ENCODE results near the gene TMEM31. TPM values are rescaled to one million over a fixed set of nuclear protein-coding genes. Genes with fewer than 3 reads are reported as not detected.

TMEM31 gene
- total and polyA plus RNA-seq, 9 of the 15 experiments (the other 6 are each of a cell fraction or from before 2014, with no cell fraction given), result 0.18 TPM; not detected in 8

DNA sequence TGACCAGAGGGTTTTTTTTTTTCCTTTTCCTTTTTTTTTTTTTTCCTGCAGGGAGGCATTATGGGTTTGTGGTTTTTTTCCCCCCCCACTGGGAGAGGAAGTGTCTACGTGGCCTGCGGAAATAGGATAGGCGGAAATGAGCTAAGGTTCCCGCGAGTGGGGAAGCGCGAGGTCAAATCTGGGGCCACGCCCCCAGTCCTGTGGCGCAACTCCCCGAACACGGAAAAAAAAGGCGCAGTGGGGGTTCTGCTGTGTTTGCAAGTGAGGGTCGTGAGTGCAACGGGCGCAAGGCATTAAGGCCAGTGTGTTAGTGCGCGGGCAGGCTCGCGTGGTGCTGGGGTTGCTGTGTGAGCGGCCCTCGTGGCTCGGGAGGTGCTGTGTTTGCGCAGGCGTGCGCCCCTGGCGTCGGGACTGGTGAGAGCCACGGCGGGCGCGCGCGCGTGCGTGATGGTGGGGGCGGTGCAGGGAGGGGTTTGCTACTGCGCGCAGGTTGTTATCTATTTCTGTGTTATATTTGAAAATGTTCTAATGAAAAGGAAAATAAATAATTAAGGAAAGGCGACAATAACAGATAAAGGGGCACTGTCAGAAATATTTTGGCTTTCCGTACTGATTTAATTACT lies 23.5 kb upstream of the TMEM31 start (continued):
- TF ChIP-seq, protein P1, sequence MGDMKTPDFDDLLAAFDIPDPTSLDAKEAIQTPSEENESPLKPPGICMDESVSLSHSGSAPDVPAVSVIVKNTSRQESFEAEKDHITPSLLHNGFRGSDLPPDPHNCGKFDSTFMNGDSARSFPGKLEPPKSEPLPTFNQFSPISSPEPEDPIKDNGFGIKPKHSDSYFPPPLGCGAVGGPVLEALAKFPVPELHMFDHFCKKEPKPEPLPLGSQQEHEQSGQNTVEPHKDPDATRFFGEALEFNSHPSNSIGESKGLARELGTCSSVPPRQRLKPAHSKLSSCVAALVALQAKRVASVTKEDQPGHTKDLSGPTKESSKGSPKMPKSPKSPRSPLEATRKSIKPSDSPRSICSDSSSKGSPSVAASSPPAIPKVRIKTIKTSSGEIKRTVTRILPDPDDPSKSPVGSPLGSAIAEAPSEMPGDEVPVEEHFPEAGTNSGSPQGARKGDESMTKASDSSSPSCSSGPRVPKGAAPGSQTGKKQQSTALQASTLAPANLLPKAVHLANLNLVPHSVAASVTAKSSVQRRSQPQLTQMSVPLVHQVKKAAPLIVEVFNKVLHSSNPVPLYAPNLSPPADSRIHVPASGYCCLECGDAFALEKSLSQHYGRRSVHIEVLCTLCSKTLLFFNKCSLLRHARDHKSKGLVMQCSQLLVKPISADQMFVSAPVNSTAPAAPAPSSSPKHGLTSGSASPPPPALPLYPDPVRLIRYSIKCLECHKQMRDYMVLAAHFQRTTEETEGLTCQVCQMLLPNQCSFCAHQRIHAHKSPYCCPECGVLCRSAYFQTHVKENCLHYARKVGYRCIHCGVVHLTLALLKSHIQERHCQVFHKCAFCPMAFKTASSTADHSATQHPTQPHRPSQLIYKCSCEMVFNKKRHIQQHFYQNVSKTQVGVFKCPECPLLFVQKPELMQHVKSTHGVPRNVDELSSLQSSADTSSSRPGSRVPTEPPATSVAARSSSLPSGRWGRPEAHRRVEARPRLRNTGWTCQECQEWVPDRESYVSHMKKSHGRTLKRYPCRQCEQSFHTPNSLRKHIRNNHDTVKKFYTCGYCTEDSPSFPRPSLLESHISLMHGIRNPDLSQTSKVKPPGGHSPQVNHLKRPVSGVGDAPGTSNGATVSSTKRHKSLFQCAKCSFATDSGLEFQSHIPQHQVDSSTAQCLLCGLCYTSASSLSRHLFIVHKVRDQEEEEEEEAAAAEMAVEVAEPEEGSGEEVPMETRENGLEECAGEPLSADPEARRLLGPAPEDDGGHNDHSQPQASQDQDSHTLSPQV (IDR thresholded peaks at IDR 0.05), result no peak
- no peak for TF ChIP-seq SNRNP70 (optimal IDR thresholded peaks at IDR 0.05; ENCODE audit: low read depth, low read length)
- peak; percentile 84; the same call in 1 of the 2 replicates for TF ChIP-seq KLF13 (tag; IDR thresholded peaks at IDR 0.05; ENCODE audit: borderline replicate concordance, low read depth)
- TF ChIP-seq, protein P2, sequence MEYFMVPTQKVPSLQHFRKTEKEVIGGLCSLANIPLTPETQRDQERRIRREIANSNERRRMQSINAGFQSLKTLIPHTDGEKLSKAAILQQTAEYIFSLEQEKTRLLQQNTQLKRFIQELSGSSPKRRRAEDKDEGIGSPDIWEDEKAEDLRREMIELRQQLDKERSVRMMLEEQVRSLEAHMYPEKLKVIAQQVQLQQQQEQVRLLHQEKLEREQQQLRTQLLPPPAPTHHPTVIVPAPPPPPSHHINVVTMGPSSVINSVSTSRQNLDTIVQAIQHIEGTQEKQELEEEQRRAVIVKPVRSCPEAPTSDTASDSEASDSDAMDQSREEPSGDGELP (CRISPR knock-in tag; IDR thresholded peaks at IDR 0.05; ENCODE audit: borderline replicate concordance), result peak; percentile 20; the same call in 1 of the 2 replicates
- no peak for TF ChIP-seq PHB2 (IDR thresholded peaks at IDR 0.05; ENCODE audit: low read depth)
- peak; percentile 82; the same call in 1 of the 2 replicates for TF ChIP-seq TARDBP (IDR thresholded peaks at IDR 0.05)
- TF ChIP-seq, protein P3, sequence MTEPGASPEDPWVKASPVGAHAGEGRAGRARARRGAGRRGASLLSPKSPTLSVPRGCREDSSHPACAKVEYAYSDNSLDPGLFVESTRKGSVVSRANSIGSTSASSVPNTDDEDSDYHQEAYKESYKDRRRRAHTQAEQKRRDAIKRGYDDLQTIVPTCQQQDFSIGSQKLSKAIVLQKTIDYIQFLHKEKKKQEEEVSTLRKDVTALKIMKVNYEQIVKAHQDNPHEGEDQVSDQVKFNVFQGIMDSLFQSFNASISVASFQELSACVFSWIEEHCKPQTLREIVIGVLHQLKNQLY (CRISPR knock-in tag; conservative IDR thresholded peaks at IDR 0.05), result no peak
- TF ChIP-seq, protein P4, sequence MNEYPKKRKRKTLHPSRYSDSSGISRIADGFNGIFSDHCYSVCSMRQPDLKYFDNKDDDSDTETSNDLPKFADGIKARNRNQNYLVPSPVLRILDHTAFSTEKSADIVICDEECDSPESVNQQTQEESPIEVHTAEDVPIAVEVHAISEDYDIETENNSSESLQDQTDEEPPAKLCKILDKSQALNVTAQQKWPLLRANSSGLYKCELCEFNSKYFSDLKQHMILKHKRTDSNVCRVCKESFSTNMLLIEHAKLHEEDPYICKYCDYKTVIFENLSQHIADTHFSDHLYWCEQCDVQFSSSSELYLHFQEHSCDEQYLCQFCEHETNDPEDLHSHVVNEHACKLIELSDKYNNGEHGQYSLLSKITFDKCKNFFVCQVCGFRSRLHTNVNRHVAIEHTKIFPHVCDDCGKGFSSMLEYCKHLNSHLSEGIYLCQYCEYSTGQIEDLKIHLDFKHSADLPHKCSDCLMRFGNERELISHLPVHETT (CRISPR knock-in tag; conservative IDR thresholded peaks at IDR 0.05 in 1 of 2, IDR thresholded peaks at IDR 0.05 in 1 of 2), result no peak; a peak in 1 of 4 replicates
- TF ChIP-seq, protein P5, sequence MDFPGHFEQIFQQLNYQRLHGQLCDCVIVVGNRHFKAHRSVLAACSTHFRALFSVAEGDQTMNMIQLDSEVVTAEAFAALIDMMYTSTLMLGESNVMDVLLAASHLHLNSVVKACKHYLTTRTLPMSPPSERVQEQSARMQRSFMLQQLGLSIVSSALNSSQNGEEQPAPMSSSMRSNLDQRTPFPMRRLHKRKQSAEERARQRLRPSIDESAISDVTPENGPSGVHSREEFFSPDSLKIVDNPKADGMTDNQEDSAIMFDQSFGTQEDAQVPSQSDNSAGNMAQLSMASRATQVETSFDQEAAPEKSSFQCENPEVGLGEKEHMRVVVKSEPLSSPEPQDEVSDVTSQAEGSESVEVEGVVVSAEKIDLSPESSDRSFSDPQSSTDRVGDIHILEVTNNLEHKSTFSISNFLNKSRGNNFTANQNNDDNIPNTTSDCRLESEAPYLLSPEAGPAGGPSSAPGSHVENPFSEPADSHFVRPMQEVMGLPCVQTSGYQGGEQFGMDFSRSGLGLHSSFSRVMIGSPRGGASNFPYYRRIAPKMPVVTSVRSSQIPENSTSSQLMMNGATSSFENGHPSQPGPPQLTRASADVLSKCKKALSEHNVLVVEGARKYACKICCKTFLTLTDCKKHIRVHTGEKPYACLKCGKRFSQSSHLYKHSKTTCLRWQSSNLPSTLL (IDR thresholded peaks at IDR 0.05), result no peak
- TF ChIP-seq, protein P6, sequence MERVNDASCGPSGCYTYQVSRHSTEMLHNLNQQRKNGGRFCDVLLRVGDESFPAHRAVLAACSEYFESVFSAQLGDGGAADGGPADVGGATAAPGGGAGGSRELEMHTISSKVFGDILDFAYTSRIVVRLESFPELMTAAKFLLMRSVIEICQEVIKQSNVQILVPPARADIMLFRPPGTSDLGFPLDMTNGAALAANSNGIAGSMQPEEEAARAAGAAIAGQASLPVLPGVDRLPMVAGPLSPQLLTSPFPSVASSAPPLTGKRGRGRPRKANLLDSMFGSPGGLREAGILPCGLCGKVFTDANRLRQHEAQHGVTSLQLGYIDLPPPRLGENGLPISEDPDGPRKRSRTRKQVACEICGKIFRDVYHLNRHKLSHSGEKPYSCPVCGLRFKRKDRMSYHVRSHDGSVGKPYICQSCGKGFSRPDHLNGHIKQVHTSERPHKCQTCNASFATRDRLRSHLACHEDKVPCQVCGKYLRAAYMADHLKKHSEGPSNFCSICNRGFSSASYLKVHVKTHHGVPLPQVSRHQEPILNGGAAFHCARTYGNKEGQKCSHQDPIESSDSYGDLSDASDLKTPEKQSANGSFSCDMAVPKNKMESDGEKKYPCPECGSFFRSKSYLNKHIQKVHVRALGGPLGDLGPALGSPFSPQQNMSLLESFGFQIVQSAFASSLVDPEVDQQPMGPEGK (CRISPR knock-in tag; IDR thresholded peaks at IDR 0.05; ENCODE audit: borderline replicate concordance), result no peak
- TF ChIP-seq NCOA2 (IDR thresholded peaks at IDR 0.05; ENCODE audit: partially characterized antibody in 2 of 2), result no peak
- no peak for TF ChIP-seq RFX5 (IDR thresholded peaks at IDR 0.05; ENCODE audit: low read depth, low read length)
- TF ChIP-seq YY1 (IDR thresholded peaks at IDR 0.05; ENCODE audit: borderline replicate concordance in 1 of 3, control insufficient read depth in 1 of 3, extremely low read depth in 1 of 3, insufficient read depth in 3 of 3, insufficient read length in 1 of 3, insufficient replicate concordance in 2 of 3, low read depth in 1 of 3, low read length in 2 of 3), result no peak

Data from K562 (cell line).